Subcutaneous adipose tissue (tissue), 4 donors: ENCODE measurements around the gene ULBP1. TPM values are rescaled to one million over a fixed set of nuclear protein-coding genes. Genes with fewer than 3 reads are reported as not detected.

Source experiments
- CTCF ChIP-seq: fragments of 450-650 bp; IDR thresholded peaks from one replicate; pipeline ENCODE4 v1.5.1; 2016; ENCODE audit warnings: low read depth, mild to moderate bottlenecking, control low read depth, antibody characterized with exemption, moderate library complexity
- total RNA-seq, 4 donors: library from RNA; depleted of rRNA; stranded (reverse); fragments of >200 nt; gene quantifications; one replicate each; pipeline ENCODE4 v1.1.0, GENCODE V29; 2016

ULBP1 gene
- total RNA-seq, 4 donors from 2014 or later: 0.34 TPM; not detected in 3

DNA sequence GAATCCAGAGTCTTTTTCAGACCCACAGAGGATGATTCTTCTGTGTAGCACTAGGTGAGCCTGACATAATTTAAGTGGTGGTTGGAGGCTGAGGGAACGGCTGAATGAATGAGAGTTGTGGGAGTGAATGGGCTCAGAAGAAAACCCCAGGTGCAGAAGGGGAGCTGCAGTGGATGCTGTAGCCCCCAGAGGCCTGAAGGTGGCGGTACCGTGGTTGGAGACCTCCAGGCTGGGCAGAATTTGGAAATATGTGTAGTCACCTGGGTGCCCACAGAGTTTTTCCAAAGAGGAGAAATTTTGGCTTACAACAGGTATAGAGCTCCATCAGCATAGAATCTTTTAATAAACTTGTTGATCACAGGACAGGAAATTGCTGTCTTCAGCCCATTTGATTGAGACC lies 34.3 kb upstream of the ULBP1 start:
- no peak for TF ChIP-seq CTCF

GRCh38 chr6:149931501-149931900 lies 32.2 kb upstream of the ULBP1 start:
- no peak for TF ChIP-seq CTCF

DNA sequence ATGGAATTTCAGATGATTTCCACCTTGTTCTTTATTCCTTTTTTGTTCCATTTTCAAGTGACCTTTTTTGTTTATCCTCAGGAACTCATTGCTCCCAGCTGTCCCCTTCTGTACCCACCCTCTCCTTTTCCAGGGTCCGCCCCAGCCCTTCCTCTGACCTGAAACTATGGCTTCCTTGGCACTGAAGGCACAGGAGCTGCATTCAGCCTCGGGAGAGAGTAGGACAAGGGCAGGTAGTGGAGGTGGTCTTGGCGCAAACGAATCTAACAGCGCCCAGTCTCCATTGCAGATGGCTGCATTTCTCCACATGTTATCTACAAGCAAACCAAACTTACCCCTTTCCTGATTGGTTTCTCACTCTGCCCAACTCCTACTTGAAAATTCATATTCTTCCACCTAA lies 30.7 kb upstream of the ULBP1 start:
- no peak for TF ChIP-seq CTCF

DNA sequence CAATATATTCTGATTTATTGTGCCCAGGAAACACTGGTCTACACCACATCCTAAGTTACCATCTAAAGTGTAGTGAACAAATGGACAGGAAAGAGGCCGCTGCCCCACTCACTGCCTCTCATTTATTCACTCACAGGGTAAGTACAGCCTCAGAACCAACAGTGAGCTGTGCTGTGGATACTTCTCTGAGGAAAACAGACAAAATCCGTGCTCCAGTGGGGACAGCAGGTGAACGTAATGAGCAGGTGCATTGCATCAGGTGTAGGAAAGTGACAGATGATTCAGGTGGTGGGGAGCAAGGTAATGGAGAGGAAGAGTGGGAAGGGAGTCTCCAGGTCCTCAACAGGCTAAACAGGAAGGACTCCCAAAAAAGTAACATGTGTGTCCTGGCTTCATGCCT lies 30.3 kb upstream of the ULBP1 start:
- TF ChIP-seq CTCF: no peak

- no peak for TF ChIP-seq CTCF
Measured at GRCh38 chr6:149934249-149935156, 29.2 kb upstream of the ULBP1 start.

GRCh38 chr6:149935246-149935645 lies 28.5 kb upstream of the ULBP1 start:
- TF ChIP-seq CTCF: no peak

- TF ChIP-seq CTCF: no peak
Measured at GRCh38 chr6:149935668-149936067, 28.1 kb upstream of the ULBP1 start.
